GM06990 (cell line): ENCODE data around the gene SGO2.

ENCODE experiments used
- DNase-seq: peaks from one replicate; pipeline ENCODE4 v3.0.0-alpha.2; 2011; ENCODE audit not compliant: insufficient read length; ENCODE audit errors: extremely low read depth
- H3K27me3 ChIP-seq: replicated peaks from 2 replicates; pipeline ENCODE4 v1.6.0; 2011; ENCODE audit warnings: low read length; ENCODE audit not compliant: control insufficient read depth, insufficient read depth
- H3K36me3 ChIP-seq: 2 replicates; pipeline ENCODE4 v1.5.1; 2011; ENCODE audit warnings: low read length; ENCODE audit not compliant: control insufficient read depth, insufficient read depth
- H3K4me3 ChIP-seq: replicated peaks from 2 replicates; pipeline ENCODE4 v1.5.1; 2011; ENCODE audit warnings: low read depth, mild to moderate bottlenecking, control low read depth, low read length
- TF ChIP-seq, protein P1 (sequence below): IDR thresholded peaks from 2 replicates; pipeline ENCODE4 v1.5.1; 2011; ENCODE audit warnings: low read length, control low read depth, mild to moderate bottlenecking, inconsistent platforms; ENCODE audit not compliant: insufficient read depth, poor library complexity, severe bottlenecking

Gene SGO2

DNA sequence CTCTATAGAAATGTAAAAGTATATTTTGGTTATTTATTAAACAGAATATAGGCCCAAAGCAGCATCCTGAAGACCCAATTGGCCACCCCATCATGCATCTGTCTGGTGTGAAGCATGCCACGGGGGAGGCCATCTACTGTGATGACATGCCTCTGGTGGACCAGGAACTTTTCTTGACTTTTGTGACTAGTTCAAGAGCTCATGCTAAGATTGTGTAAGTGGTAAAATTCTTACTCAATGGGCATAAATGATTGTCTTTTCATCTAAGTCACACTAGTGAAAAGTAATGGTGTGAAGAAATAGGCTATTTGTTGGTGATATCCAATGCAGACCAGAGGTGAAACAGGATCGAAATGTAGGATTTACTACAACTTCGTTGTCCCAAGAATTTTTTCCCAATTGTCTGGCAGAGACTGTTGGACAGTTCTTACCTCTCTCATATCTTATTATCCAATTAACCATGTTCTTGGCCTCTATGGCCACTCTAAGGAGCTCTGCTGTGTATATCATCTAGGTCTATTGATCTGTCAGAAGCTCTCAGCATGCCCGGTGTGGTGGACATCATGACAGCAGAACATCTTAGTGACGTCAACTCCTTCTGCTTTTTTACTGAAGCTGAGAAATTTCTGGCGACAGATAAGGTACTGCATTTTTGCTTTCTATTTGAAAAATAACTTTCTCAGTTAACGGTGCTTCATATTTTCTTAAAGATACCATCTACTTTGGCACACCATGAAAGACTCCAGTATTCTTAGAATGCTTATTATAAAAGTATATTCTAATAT, 94.8 kb downstream of the SGO2 start:
- H3K27me3 ChIP-seq: no peaks in the 10 kb centered on the region
- TF ChIP-seq, protein P1, sequence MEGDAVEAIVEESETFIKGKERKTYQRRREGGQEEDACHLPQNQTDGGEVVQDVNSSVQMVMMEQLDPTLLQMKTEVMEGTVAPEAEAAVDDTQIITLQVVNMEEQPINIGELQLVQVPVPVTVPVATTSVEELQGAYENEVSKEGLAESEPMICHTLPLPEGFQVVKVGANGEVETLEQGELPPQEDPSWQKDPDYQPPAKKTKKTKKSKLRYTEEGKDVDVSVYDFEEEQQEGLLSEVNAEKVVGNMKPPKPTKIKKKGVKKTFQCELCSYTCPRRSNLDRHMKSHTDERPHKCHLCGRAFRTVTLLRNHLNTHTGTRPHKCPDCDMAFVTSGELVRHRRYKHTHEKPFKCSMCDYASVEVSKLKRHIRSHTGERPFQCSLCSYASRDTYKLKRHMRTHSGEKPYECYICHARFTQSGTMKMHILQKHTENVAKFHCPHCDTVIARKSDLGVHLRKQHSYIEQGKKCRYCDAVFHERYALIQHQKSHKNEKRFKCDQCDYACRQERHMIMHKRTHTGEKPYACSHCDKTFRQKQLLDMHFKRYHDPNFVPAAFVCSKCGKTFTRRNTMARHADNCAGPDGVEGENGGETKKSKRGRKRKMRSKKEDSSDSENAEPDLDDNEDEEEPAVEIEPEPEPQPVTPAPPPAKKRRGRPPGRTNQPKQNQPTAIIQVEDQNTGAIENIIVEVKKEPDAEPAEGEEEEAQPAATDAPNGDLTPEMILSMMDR: no peak
- no peak for DNase-seq
- no peaks in the 10 kb centered on the region for H3K36me3 ChIP-seq
- H3K4me3 ChIP-seq: no peak overlapping the region

DNA sequence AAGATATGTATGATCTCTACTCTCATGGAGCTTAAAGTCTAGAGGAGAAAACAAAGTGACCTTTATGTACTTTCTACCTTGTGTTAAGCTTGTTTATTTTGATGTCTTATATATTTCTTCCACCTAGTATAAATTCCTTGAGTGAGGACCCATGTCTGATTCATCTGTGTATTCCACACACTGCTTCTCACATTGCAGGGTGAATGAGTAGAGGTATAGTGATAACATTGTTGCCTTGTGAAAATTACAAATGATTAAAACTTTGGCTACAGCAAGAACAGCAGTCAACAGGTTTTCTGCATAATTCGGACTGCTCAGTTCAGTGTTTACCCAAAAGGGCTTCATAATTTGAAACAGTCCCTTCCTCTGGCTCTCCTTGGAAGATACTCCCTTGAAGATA, 96.1 kb downstream of the SGO2 start:
- DNase-seq: no peak
- TF ChIP-seq, protein P1: no peak
- no peak overlapping the region for H3K4me3 ChIP-seq
- H3K36me3 ChIP-seq: no peaks in the 10 kb centered on the region
- H3K27me3 ChIP-seq: no peaks in the 10 kb centered on the region

DNA sequence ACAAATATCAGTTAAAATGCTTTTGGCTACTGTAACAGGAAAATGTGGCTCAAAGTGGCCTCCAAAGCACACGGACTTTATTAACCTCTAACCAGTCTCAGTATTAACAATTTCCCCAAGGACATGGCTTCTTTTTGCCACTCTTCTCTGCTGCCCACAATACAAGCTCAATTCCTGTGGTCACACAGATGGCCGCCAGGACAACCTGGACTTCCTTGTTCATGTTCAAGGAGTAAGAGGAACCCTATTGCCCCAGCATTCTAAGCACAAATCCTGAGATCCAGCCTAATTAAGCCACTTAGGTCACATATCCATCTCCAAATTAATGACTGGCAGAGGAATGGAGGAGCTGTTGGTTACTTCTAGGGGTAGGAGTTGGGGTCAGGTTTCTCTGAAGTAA, 98.0 kb downstream of the SGO2 start:
- TF ChIP-seq, protein P1: no peak
- no peak for DNase-seq
- Histone ChIP-seq H3K36me3 (no peaks in the 10 kb centered on the region), H3K4me3 (no peak overlapping the region), H3K27me3 (no peaks in the 10 kb centered on the region)

DNA sequence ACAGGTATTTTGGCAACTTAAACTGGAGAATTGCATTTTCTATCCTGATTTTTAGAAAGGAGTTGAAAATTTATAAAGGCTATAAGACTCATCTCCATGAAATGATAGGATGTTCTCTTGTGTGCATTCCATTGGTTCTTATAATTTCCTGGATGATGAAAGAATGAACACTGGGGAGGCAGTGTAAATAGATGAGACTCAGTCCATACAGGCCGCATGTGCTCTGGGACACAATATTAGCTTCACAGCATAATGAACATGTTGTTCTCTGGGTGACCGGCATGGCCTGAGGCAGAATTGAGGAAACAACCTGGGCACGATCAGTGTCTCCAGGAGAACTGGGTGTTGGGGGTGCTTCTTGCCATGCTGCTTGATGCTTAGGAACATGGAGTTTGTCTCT, 98.7 kb downstream of the SGO2 start:
- Histone ChIP-seq H3K4me3 (no peak overlapping the region), H3K36me3 (no peaks in the 10 kb centered on the region), H3K27me3 (no peaks in the 10 kb centered on the region)
- no peak for DNase-seq
- TF ChIP-seq, protein P1: no peak

DNA sequence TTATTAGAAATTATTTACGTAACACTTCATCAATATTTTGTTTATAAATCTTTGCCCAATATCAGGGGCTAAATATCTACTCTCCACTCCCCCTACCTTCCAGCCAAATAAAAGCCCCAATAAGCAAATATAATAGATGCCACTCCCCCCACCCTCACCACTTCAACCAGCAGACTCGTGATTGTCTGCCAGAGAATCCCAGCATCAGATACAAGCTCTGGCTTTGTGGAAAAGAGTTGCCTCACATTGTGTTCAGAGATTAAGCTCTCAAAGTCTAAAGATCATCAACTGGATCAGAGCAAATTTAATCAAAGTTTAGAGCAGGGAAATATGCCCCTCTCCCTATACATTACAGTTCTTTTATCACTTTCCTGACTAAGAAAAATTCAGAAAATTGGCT, 99.3 kb downstream of the SGO2 start:
- Histone ChIP-seq H3K4me3 (no peak overlapping the region), H3K27me3 (no peaks in the 10 kb centered on the region), H3K36me3 (no peaks in the 10 kb centered on the region)
- TF ChIP-seq, protein P1: no peak
- DNase-seq: no peak

DNA sequence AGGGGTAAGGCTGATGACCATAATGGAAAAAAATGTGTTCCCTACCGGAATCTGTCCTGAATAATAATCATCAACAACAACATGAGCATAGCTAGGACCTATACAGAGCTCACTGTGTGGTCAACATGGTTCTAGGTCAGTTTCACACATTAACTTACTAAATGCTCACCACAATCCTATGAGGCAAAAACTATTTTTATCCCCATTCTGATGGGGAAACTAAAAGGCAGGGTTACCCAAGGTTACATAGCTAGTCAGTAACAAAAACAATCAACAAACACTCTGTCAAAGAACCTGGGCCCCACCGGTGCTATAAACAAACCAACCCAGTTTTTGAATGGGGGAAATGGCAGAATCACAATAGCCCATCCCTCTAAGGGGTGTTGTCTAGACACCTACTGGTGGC, 100.0 kb downstream of the SGO2 start:
- TF ChIP-seq, protein P1: no peak
- no peaks in the 10 kb centered on the region for H3K27me3 ChIP-seq
- H3K4me3 ChIP-seq: no peak overlapping the region
- no peaks in the 10 kb centered on the region for H3K36me3 ChIP-seq
- DNase-seq: no peak
